PC-9 (cell line): ENCODE data around the gene NLGN1.

ENCODE experiments used
- EZH2 ChIP-seq: fragments of 200-600 bp; sonication (generic); IDR thresholded peaks from 2 replicates; pipeline ENCODE4 v1.8.0; 2017; ENCODE audit warnings: antibody characterized with exemption, low read depth
- TF ChIP-seq, protein P1 (sequence below): fragments of 200-600 bp; sonication (generic); conservative IDR thresholded peaks from 2 replicates; pipeline ENCODE4 v1.6.1; 2017; ENCODE audit warnings: mixed run types, antibody characterized with exemption, mild to moderate bottlenecking, moderate library complexity

- TF ChIP-seq EZH2, result no peak
- TF ChIP-seq, protein P1, sequence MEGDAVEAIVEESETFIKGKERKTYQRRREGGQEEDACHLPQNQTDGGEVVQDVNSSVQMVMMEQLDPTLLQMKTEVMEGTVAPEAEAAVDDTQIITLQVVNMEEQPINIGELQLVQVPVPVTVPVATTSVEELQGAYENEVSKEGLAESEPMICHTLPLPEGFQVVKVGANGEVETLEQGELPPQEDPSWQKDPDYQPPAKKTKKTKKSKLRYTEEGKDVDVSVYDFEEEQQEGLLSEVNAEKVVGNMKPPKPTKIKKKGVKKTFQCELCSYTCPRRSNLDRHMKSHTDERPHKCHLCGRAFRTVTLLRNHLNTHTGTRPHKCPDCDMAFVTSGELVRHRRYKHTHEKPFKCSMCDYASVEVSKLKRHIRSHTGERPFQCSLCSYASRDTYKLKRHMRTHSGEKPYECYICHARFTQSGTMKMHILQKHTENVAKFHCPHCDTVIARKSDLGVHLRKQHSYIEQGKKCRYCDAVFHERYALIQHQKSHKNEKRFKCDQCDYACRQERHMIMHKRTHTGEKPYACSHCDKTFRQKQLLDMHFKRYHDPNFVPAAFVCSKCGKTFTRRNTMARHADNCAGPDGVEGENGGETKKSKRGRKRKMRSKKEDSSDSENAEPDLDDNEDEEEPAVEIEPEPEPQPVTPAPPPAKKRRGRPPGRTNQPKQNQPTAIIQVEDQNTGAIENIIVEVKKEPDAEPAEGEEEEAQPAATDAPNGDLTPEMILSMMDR, result no peak
Measured at GRCh38 chr3:173743111-173743510, 345.6 kb downstream of the NLGN1 start.
